ENCODE data around the gene EDC4. TPM values are rescaled to one million over a fixed set of nuclear protein-coding genes. Genes with fewer than 3 reads are reported as not detected.
"Not testable (repeated sequence)": the region's sequence is repeated elsewhere in the genome, so short reads cannot be mapped to it uniquely, and the experiment has no call there.

Gene EDC4
- polyA plus RNA-seq, 1 experiment: 18.7 TPM

- TF ChIP-seq CTCF (IDR thresholded peaks at IDR 0.05; ENCODE audit: low read depth, low read length): no peak
- no peaks in the 10 kb centered on the region for H3K27me3 ChIP-seq (ENCODE audit: control insufficient read depth, insufficient read depth, low read length)
- CTCF ChIA-PET: interaction anchor here (1.7 kb wide), 1 partner anchor 46 kb away, joined by 7 read pairs; no protein-coding TSS in a partner anchor
- H3K9me3 ChIP-seq (ENCODE audit: control insufficient read depth, insufficient read depth, low read length): no peaks in the 10 kb centered on the region
- DNase-seq (ENCODE audit: low read depth, low spot score): no peak
- POLR2A ChIA-PET: no interaction called here
- H3K4me3 ChIP-seq (ENCODE audit: low read depth, low read length): no peak overlapping the region
- H3K27ac ChIP-seq (ENCODE audit: low read depth, low read length): no peak overlapping the region
Measured at GRCh38 chr16:67861877-67862276, 11.0 kb upstream of the EDC4 start.

GRCh38 chr16:67862623-67863583, 9.9 kb upstream of the EDC4 start:
- DNase-seq (ENCODE audit: low read depth, low spot score): no peak
- no peak for TF ChIP-seq CTCF (IDR thresholded peaks at IDR 0.05; ENCODE audit: low read depth, low read length)
- ChIA-PET CTCF (interaction anchor here (1.0 to 1.7 kb wide), 3 partner anchors 46 to 342 kb away, joined by 3 to 7 read pairs (median 4); no protein-coding TSS in a partner anchor), POLR2A (interaction anchor here (0.6 to 1.3 kb wide), 3 partner anchors 9 to 26 kb away, joined by 3 read pairs; no protein-coding TSS in a partner anchor)
- H3K9me3 ChIP-seq (ENCODE audit: control insufficient read depth, insufficient read depth, low read length): no peaks in the 10 kb centered on the region
- H3K27me3 ChIP-seq (ENCODE audit: control insufficient read depth, insufficient read depth, low read length): no peaks in the 10 kb centered on the region
- no peak overlapping the region for H3K4me3 ChIP-seq (ENCODE audit: low read depth, low read length)
- H3K27ac ChIP-seq (ENCODE audit: low read depth, low read length): peak overlapping the region; percentile 47

DNA sequence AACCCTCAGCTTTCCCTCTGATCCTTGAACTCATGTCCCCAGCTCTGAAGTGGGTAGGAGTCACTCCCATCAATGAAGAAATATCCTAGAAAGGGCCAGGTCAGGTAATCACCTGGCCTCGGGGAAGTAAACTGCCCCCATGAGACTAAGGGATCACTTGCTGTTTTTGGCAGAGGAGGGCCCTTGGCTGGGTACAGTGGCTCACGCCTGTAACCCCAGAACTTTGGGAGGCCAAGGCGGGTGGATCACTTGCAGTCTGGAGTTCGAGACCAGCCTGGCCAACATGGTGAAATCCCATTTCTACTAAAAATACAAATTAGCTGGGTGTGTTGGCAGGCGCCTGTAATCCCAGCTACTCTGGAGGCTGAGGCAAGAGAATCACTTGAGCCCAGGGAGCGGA, 8.8 kb upstream of the EDC4 start:
- POLR2A ChIA-PET; H3K27ac ChIP-seq (ENCODE audit: low read depth, low read length); DNase-seq (ENCODE audit: low read depth, low spot score); H3K9me3 ChIP-seq (ENCODE audit: control insufficient read depth, insufficient read depth, low read length); H3K4me3 ChIP-seq (ENCODE audit: low read depth, low read length); H3K27me3 ChIP-seq (ENCODE audit: control insufficient read depth, insufficient read depth, low read length): not testable (repeated sequence)
- CTCF ChIA-PET: interaction anchor here (1.0 kb wide), 1 partner anchor 343 kb away, joined by 3 read pairs; no protein-coding TSS in a partner anchor

DNA sequence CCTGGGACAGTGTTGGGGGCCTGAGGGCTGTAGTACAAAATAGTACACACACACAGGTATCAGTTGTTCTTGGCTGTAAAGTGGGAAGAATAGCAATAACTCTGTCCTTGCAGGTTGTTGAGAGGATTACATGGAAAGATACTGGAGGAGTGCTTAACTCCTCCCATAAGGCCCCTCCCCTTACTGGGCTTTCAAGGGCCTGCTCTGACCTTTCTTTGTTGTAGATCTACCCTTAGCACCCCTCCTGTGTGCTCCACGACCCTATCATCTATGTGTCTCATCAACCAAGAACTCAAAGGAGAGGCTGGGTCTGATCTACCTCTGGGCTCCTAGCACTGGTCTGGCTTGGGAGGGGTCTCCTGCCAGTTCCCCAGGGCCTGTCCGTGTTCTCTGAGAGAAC, 8.3 kb upstream of the EDC4 start:
- POLR2A ChIA-PET: no interaction called here
- no peak for TF ChIP-seq CTCF (IDR thresholded peaks at IDR 0.05; ENCODE audit: low read depth, low read length)

GRCh38 chr16:67865318-67865717, 7.5 kb upstream of the EDC4 start:
- POLR2A ChIA-PET: interaction anchor here (0.6 to 1.0 kb wide), 2 partner anchors 21 to 49 kb away, joined by 4 to 6 read pairs; no protein-coding TSS in a partner anchor

More for the DNA sequence above, 8.3 kb upstream of the EDC4 start:
- H3K27ac ChIP-seq (ENCODE audit: low read depth, low read length): no peak overlapping the region
- CTCF ChIA-PET: no interaction called here
- no peak overlapping the region for H3K4me3 ChIP-seq (ENCODE audit: low read depth, low read length)
- DNase-seq (ENCODE audit: low read depth, low spot score): no peak
- no peaks in the 10 kb centered on the region for H3K9me3 ChIP-seq (ENCODE audit: control insufficient read depth, insufficient read depth, low read length)
- no peaks in the 10 kb centered on the region for H3K27me3 ChIP-seq (ENCODE audit: control insufficient read depth, insufficient read depth, low read length)

More at GRCh38 chr16:67865318-67865717, 7.5 kb upstream of the EDC4 start:
- DNase-seq (ENCODE audit: low read depth, low spot score): no peak
- no peak overlapping the region for H3K4me3 ChIP-seq (ENCODE audit: low read depth, low read length)
- no peak overlapping the region for H3K27ac ChIP-seq (ENCODE audit: low read depth, low read length)
- TF ChIP-seq CTCF (IDR thresholded peaks at IDR 0.05; ENCODE audit: low read depth, low read length): peak; percentile 44
- CTCF ChIA-PET: interaction anchor here (0.6 to 1.0 kb wide), 3 partner anchors 14 to 193 kb away, joined by 3 to 5 read pairs (median 3); no protein-coding TSS in a partner anchor
- H3K9me3 ChIP-seq (ENCODE audit: control insufficient read depth, insufficient read depth, low read length): no peaks in the 10 kb centered on the region
- H3K27me3 ChIP-seq (ENCODE audit: control insufficient read depth, insufficient read depth, low read length): no peaks in the 10 kb centered on the region

All from AG04450 (cell line).